Endothelial cell of umbilical vein (primary cell): ENCODE data around the gene POFUT2. TPM values are rescaled to one million over a fixed set of nuclear protein-coding genes. Genes with fewer than 3 reads are reported as not detected.

Experiments used
- BruUV-seq: library from RNA; stranded (reverse); fragments of 400-500 nt; replicated peaks from 2 replicates; lab custom pipeline; 2021; lab: Mats Ljungman, UMichigan
- CTCF ChIA-PET: fragments of 300-600, 350-600 bp; sonication (Branson Sonifier 250); formaldehyde crosslinking; loops from one replicate; lab custom pipeline; 2021; ENCODE audit warnings: antibody characterized with exemption, inconsistent platforms; lab: Charles Lee
- POLR2A ChIA-PET: fragments of 300-600, 350-600 bp; sonication (Branson Sonifier 250); formaldehyde crosslinking; loops from one replicate; lab custom pipeline; 2021; ENCODE audit warnings: antibody characterized with exemption, inconsistent platforms; lab: Charles Lee
- DNase-seq: peaks from one replicate; pipeline ENCODE4 v3.0.0-alpha.2; 2011; ENCODE audit warnings: low read depth, low spot score
- FAIRE-seq: peaks from 2 replicates; lab custom pipeline; 2011; peaks lifted over from hg19 to GRCh38; lab: Jason Lieb, UNC
- H2AFZ ChIP-seq: 2 replicates; pipeline ENCODE4 v1.6.0; 2012; ENCODE audit warnings: low read depth, low read length, control low read depth, inconsistent platforms
- H3K27ac ChIP-seq: 2 replicates; pipeline ENCODE4 v1.5.1; 2011; ENCODE audit warnings: low read depth, mild to moderate bottlenecking, control low read depth, low read length, moderate library complexity; ENCODE audit not compliant: insufficient read depth
- H3K27me3 ChIP-seq, 2 experiments: 2 replicates each; pipeline versions ENCODE4 v1.6.0 to v1.6.1; 2011; ENCODE audit warnings: low read length in 2 of 2, mixed read lengths in 1 of 2; ENCODE audit not compliant: control insufficient read depth in 2 of 2, insufficient read depth in 2 of 2
- H3K36me3 ChIP-seq, 2 experiments: 2 replicates in 1 of 2; 3 replicates in 1 of 2; pipeline ENCODE4 v1.5.1; 2011; ENCODE audit warnings: low read length in 2 of 2, mild to moderate bottlenecking in 1 of 2, moderate library complexity in 1 of 2; ENCODE audit not compliant: control insufficient read depth in 2 of 2, insufficient read depth in 2 of 2; ENCODE audit errors: extremely low read depth in 1 of 2
- H3K4me1 ChIP-seq: 3 replicates; pipeline ENCODE4 v1.5.1; 2011; ENCODE audit warnings: mild to moderate bottlenecking, low read length; ENCODE audit not compliant: control insufficient read depth, insufficient read depth; ENCODE audit errors: extremely low read depth
- H3K4me2 ChIP-seq: 2 replicates; pipeline ENCODE4 v1.6.1; 2011; ENCODE audit warnings: low read length, control low read depth, mixed read lengths; ENCODE audit not compliant: insufficient read depth
- H3K4me3 ChIP-seq, 3 experiments: fragments of 200-600 bp in 1 of 3; sonication (generic), shearing (Covaris generic) in 1 of 3; replicated peaks in 1 of 3; 2 replicates each; pipeline ENCODE4 v1.5.1; 2011 to 2016; ENCODE audit warnings: control low read depth in 3 of 3, low read length in 3 of 3, mild to moderate bottlenecking in 2 of 3, inconsistent platforms in 1 of 3, low read depth in 1 of 3, moderate library complexity in 1 of 3; ENCODE audit not compliant: insufficient read depth in 1 of 3
- H3K79me2 ChIP-seq: 2 replicates; pipeline ENCODE4 v1.6.0; 2012; ENCODE audit warnings: low read length, inconsistent platforms; ENCODE audit not compliant: control insufficient read depth, insufficient read depth
- H3K9ac ChIP-seq: replicated peaks from 2 replicates; pipeline ENCODE3; 2011; ENCODE audit warnings: low read length, control low read depth; ENCODE audit not compliant: insufficient read depth; ENCODE audit errors: extremely low read depth
- H3K9me1 ChIP-seq: replicated peaks from 3 replicates; pipeline ENCODE4 v1.6.0; 2011; ENCODE audit warnings: mild to moderate bottlenecking, low read length; ENCODE audit not compliant: control insufficient read depth, insufficient read depth; ENCODE audit errors: extremely low read depth
- H3K9me3 ChIP-seq: replicated peaks from 2 replicates; pipeline ENCODE4 v1.5.1; 2012; ENCODE audit warnings: low read length, inconsistent platforms; ENCODE audit not compliant: control insufficient read depth, insufficient read depth
- H4K20me1 ChIP-seq: replicated peaks from 2 replicates; pipeline ENCODE3; 2011; ENCODE audit warnings: mild to moderate bottlenecking, low read length; ENCODE audit not compliant: control insufficient read depth, insufficient read depth; ENCODE audit errors: extremely low read depth
- CTCF ChIP-seq, 2 donors: IDR thresholded peaks; 1 replicate in 1 of 2; 2 replicates in 1 of 2; pipeline ENCODE4 v1.5.1; 2011; ENCODE audit warnings: low read length in 2 of 2, mild to moderate bottlenecking in 2 of 2, moderate library complexity in 2 of 2, control low read depth in 1 of 2, inconsistent platforms in 1 of 2, low read depth in 1 of 2; ENCODE audit not compliant: insufficient read depth in 1 of 2; ENCODE audit errors: extremely low read depth in 1 of 2
- EZH2 ChIP-seq: IDR thresholded peaks from 2 replicates; pipeline ENCODE4 v1.6.1; 2012; ENCODE audit warnings: borderline replicate concordance, low read depth, mild to moderate bottlenecking, moderate library complexity, low read length, inconsistent platforms; ENCODE audit not compliant: severe bottlenecking
- FOS ChIP-seq: IDR thresholded peaks from 2 replicates; pipeline ENCODE4 v1.6.1; 2011; ENCODE audit warnings: mild to moderate bottlenecking, low read length, moderate library complexity, borderline replicate concordance; ENCODE audit not compliant: insufficient read depth
- GATA2 ChIP-seq: IDR thresholded peaks from 2 replicates; pipeline ENCODE4 v1.7.0; 2011; ENCODE audit warnings: low read depth, mild to moderate bottlenecking, moderate library complexity, mixed read lengths, low read length; ENCODE audit not compliant: insufficient read length, insufficient read depth
- JUN ChIP-seq: IDR thresholded peaks from 2 replicates; pipeline ENCODE4 v1.6.1; 2011; ENCODE audit warnings: borderline replicate concordance, low read depth; ENCODE audit not compliant: insufficient read length, insufficient read depth
- MAX ChIP-seq: IDR thresholded peaks from 2 replicates; pipeline ENCODE4 v1.6.1; 2011; ENCODE audit not compliant: insufficient read depth, insufficient read length
- POLR2A ChIP-seq: IDR thresholded peaks from 2 replicates; pipeline ENCODE4 v1.6.1; 2012; ENCODE audit warnings: low read depth, mild to moderate bottlenecking, control low read depth, low read length
- dilution Hi-C: fragments of 300-500 bp; cut with MboI; formaldehyde crosslinking; loops from one replicate; pipeline ENCODE4 v1.15.0; 2019; ENCODE audit warnings: low sequenced_read_pairs; ENCODE audit not compliant: extremely low pct_ligation_motif_present
- intact Hi-C: fragments of 100-400 bp; cut with micrococcal nuclease; formaldehyde crosslinking; loops from one replicate; pipeline ENCODE4 v1.10.0; 2022
- polyA plus RNA-seq, 4 experiments: library from polyadenylated mRNA; depleted of rRNA in 3 of 4; stranded (reverse) in 3 of 4; unstranded in 1 of 4; fragments of >200 nt; gene quantifications; 2 replicates each; pipeline versions ENCODE4 v1.2.1 to v1.2.3, GENCODE V29; 2011 to 2012; ENCODE audit warnings: missing spikeins in 1 of 4
- total RNA-seq: library from RNA; stranded (reverse); gene quantifications from 2 replicates; pipeline ENCODE4 v1.2.3, GENCODE V29; 2021

POFUT2 gene
- total and polyA plus RNA-seq, 2 donors (not counting 3 experiments of a cell fraction or from before 2014, with no cell fraction given): 30.7 to 47.5 TPM

GRCh38 chr21:45303091-45303615, 15.5 kb upstream of the POFUT2 start:
- no peaks in the 10 kb centered on the region for H3K27me3 ChIP-seq
- H3K9me1 ChIP-seq: no peaks in the 10 kb centered on the region
- ChIA-PET CTCF (no interaction called here), POLR2A (no interaction called here)
- no TSS peak for BruUV-seq
- TF ChIP-seq CTCF (IDR thresholded peaks at IDR 0.05; ENCODE audit: extremely low read depth in 1 of 2, insufficient read depth in 1 of 2, low read depth in 1 of 2, low read length in 2 of 2) (no peak), JUN (no peak), GATA2 (no peak), FOS (no peak), POLR2A (no peak), EZH2 (no peak), MAX (no peak)
- H3K36me3 ChIP-seq: no peaks in the 10 kb centered on the region
- no peak for FAIRE-seq
- H2AFZ ChIP-seq: no peak overlapping the region
- H3K9me3 ChIP-seq: no peaks in the 10 kb centered on the region
- no peak overlapping the region for H3K27ac ChIP-seq
- no peaks in the 10 kb centered on the region for H4K20me1 ChIP-seq
- dilution Hi-C loops: no loop called here
- H3K4me1 ChIP-seq: peaks cover 7% of the 10 kb centered on the region
- H3K9ac ChIP-seq: no peak overlapping the region
- no peaks in the 10 kb centered on the region for H3K79me2 ChIP-seq
- H3K4me3 ChIP-seq: no peak overlapping the region
- no peak for DNase-seq
- no peak overlapping the region for H3K4me2 ChIP-seq
- intact Hi-C loops: no loop called here
